Esophagus squamous epithelium (tissue), 5 donors: ENCODE results near the gene ATG10. TPM values are rescaled to one million over a fixed set of nuclear protein-coding genes. Genes with fewer than 3 reads are reported as not detected.

ENCODE experiments used
- DNase-seq: peaks from one replicate; lab custom pipeline; 2025; lab: John Stamatoyannopoulos, UW
- H3K27ac ChIP-seq, 4 donors: fragments of 200-600 bp; sonication (generic); one replicate each; pipeline ENCODE4 v1.5.1; 2016 to 2019; ENCODE audit warnings: mild to moderate bottlenecking in 1 of 4
- H3K27me3 ChIP-seq, 4 donors: fragments of 200-600 bp; sonication (generic); 1 replicate in 3 of 4; 2 replicates in 1 of 4; pipeline versions ENCODE4 v1.5.1 to v1.6.0; 2017 to 2021; ENCODE audit warnings: antibody characterized with exemption in 1 of 4
- H3K36me3 ChIP-seq, 3 donors: fragments of 200-600 bp; sonication (generic); one replicate each; pipeline ENCODE4 v1.5.1; 2016 to 2019
- H3K4me1 ChIP-seq, 3 donors: fragments of 200-600 bp; sonication (generic); one replicate each; pipeline ENCODE4 v1.5.1; 2017 to 2019
- H3K4me3 ChIP-seq, 4 donors: fragments of 200-600 bp; sonication (generic); 1 replicate in 3 of 4; 2 replicates in 1 of 4; pipeline ENCODE4 v1.5.1; 2016 to 2019; ENCODE audit warnings: mild to moderate bottlenecking in 2 of 4, moderate library complexity in 1 of 4
- H3K9me3 ChIP-seq, 3 donors: fragments of 200-600 bp; sonication (generic); one replicate each; pipeline ENCODE4 v1.5.1; 2016 to 2019
- CTCF ChIP-seq, 6 experiments: fragments of 450-650 bp in 4 of 6; fragments of 200-600 bp in 2 of 6; sonication (generic) in 2 of 6; IDR thresholded peaks; one replicate each; pipeline ENCODE4 v1.5.1; 2016 to 2019; ENCODE audit warnings: antibody characterized with exemption in 6 of 6, mild to moderate bottlenecking in 4 of 6, moderate library complexity in 4 of 6
- POLR2A ChIP-seq, 4 donors: fragments of 450-650 bp; IDR thresholded peaks; one replicate each; pipeline ENCODE4 v1.6.1; 2017; ENCODE audit warnings: antibody characterized with exemption in 4 of 4, mild to moderate bottlenecking in 4 of 4, moderate library complexity in 3 of 4
- WGBS, 2 donors: methylation state at CpG; one replicate each; pipeline ENCODE4 v1.1.5; 2018; 5-methylcytosine and 5-hydroxymethylcytosine counted together
- intact Hi-C: fragments of 100-400 bp; cut with DNase I; formaldehyde crosslinking; loops from one replicate; pipeline ENCODE4 v1.15.0; 2022
- total RNA-seq, 4 donors: library from RNA; depleted of rRNA; stranded (reverse); fragments of >200 nt; gene quantifications; one replicate each; pipeline ENCODE4 v1.1.0, GENCODE V29; 2016
- donor health status: DM: yes; HTN: yes; CAD: no.

The ATG10 gene
- total RNA-seq, 4 donors from 2014 or later: 3.1 to 7.8 (median 6.1) TPM

DNA sequence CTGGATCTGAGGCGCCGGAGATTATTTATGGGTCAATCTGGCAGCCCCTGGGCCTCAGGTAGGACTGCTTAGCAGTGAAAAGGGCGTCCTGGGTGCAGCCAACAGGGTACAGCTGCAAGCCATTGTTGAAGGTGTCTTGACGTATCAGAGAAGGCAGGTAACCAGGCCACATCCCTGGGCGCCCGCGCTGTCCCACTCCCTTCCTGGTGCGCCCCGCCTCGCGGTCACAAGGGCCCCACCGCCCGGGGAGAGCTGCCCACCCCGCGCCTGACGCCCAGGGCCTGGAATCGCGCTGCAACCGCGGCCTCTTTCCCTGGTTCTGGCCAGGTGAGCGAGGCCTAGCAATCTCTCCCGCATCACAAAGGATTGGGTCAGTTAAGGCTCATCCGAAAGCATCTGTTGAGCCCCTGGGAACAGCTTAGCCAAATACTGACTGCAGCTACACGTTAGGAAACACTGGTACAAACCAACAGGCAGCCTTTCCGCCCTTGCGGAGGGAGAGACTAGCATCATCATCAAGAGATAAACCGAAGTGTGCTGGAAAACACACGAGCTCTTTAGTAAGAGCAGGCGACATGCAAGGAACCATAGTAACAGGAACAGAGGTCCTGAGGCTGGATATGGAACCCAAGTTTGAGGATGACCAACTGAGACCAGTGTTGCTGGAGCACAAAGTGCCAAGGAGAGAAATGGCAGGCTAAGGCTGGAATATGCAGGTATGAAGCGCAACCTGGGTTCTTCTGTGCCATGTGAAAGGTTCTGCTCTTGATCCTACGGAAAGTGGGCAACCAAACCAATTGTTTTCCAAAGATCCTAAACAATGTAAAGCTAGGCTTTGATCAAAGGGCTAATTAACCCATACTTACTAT lies 302.8 kb downstream of the ATG10 start:
- peaks cover 11 to 48% (median 14%) of the 10 kb centered on the region in 3 donors for H3K36me3 ChIP-seq
- TF ChIP-seq CTCF (IDR thresholded peaks at IDR 0.05): no peak
- TF ChIP-seq POLR2A (IDR thresholded peaks at IDR 0.05): no peak
- 83 to 92% methylated on average over 11 to 14 of the region's 31 CpGs for WGBS, 2 donors
- intact Hi-C loops: no loop called here
- H3K4me3 ChIP-seq: no peak overlapping the region
- no peaks in the 10 kb centered on the region for H3K9me3 ChIP-seq
- DNase-seq: no peak
- no peaks in the 10 kb centered on the region for H3K27me3 ChIP-seq
- H3K4me1 ChIP-seq: peaks cover 4 to 23% (median 9%) of the 10 kb centered on the region in 3 donors
- H3K27ac ChIP-seq: no peak overlapping the region

- peaks cover 11 to 42% (median 14%) of the 10 kb centered on the region in 3 donors for H3K36me3 ChIP-seq
- DNase-seq: no peak
- 83 to 91% methylated on average over 1 of the region's 1 CpG for WGBS, 2 donors
- no peak overlapping the region for H3K4me3 ChIP-seq
- H3K4me1 ChIP-seq: peaks cover 4 to 26% (median 9%) of the 10 kb centered on the region in 3 donors
- intact Hi-C loops: no loop called here
- no peaks in the 10 kb centered on the region for H3K27me3 ChIP-seq
- H3K27ac ChIP-seq: no peak overlapping the region
- no peak for TF ChIP-seq CTCF (IDR thresholded peaks at IDR 0.05)
- TF ChIP-seq POLR2A (IDR thresholded peaks at IDR 0.05): no peak
- H3K9me3 ChIP-seq: no peaks in the 10 kb centered on the region
Observed at GRCh38 chr5:82275216-82275664, 303.4 kb downstream of the ATG10 start.

DNA sequence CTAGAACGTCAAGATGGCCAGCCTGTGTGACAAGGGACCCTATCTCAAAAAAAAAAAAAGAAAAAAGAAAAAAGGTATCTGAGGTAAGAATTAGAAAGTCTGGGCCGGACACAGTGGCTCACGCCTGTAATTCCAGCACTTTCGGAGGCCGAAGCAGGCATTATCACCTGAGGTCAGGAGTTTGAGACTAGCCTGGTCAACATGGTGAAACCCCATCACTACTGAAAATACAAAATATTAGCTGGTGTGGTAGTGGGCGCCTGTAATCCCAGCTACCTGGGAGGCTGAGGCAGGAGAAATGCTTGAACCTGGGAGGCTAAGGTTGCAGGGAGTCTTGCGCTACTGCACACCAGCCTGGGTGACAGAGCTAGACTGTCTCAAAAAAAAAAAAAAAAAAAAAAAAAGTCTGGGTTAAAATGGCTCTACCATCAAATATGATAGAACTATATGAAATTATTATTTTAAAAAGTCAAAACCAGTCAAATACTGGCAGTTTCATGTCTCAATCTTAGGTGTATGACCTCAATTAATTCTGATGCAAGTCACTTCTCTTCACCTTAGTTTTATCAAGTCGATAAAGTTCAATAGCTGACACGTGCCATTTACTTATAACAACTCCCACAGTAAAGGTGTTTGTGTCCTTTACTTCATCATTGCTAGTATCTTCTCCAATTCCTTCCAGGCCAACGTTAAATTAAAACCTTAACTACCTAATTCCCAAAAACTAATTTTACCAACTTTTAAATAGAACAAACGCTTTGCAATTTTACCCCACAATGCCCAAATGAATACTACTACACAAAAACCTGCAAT lies 305.2 kb downstream of the ATG10 start:
- 59 to 60% methylated on average over 10 of the region's 11 CpGs for WGBS, 2 donors
- Histone ChIP-seq H3K4me3 (peak overlapping the region; percentile 90 to 99 (median 92)), H3K27ac (peak overlapping the region; percentile 89 to 93 (median 91)), H3K36me3 (peaks cover 11 to 42% (median 14%) of the 10 kb centered on the region in 3 donors), H3K9me3 (no peaks in the 10 kb centered on the region), H3K4me1 (peaks cover 4 to 26% (median 9%) of the 10 kb centered on the region in 3 donors), H3K27me3 (no peaks in the 10 kb centered on the region)
- intact Hi-C loops: no loop called here
- no peak for DNase-seq
- TF ChIP-seq CTCF (IDR thresholded peaks at IDR 0.05) (no peak), POLR2A (IDR thresholded peaks at IDR 0.05) (no peak)

DNA sequence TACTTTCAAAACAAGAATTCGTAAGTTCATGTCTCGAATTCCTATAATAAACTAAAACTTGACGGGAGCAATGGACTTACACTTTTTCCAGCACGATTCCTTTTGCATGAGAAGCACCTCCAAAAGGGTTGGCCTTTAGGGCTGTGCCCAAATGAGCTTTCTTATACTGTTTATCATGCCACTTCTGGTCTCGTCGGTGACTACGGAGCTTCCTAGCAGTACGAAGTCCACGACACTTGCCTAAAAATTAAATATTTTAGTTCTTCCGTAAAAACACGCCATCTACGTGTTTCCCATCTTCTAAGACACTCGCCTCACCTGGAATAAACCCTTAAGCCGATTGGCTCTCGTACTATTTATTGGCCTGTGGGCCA lies 305.8 kb downstream of the ATG10 start:
- Histone ChIP-seq H3K4me3 (peak overlapping the region; percentile 90 to 99 (median 92)), H3K27me3 (no peaks in the 10 kb centered on the region), H3K9me3 (no peaks in the 10 kb centered on the region), H3K36me3 (peaks cover 11 to 42% (median 14%) of the 10 kb centered on the region in 3 donors), H3K4me1 (peaks cover 4 to 26% (median 9%) of the 10 kb centered on the region in 3 donors), H3K27ac (peak overlapping the region; percentile 89 to 93 (median 91))
- no peak for TF ChIP-seq POLR2A (IDR thresholded peaks at IDR 0.05)
- no peak for TF ChIP-seq CTCF (IDR thresholded peaks at IDR 0.05)
- intact Hi-C loops: no loop called here
- DNase-seq: no peak
- 1% methylated on average over 15 of the region's 15 CpGs for WGBS, 2 donors
